GM18517 (cell line): ENCODE results near the gene BMP2K.
"Not testable (repeated sequence)": the region's sequence is repeated elsewhere in the genome, so short reads cannot be mapped to it uniquely, and the experiment has no call there.

Experiments
- ATAC-seq: cut with Tn5 transposase; IDR thresholded peaks from one replicate; pipeline ENCODE4 v1.9.1; 2021; ENCODE audit warnings: mild to moderate bottlenecking, moderate library complexity; ENCODE audit not compliant: unreplicated experiment

BMP2K gene

GRCh38 chr4:78846258-78846657 lies 70.1 kb downstream of the BMP2K start:
- no peak for ATAC-seq

GRCh38 chr4:78862314-78862737 lies 86.2 kb downstream of the BMP2K start:
- no peak for ATAC-seq

GRCh38 chr4:78863254-78863869 lies 87.2 kb downstream of the BMP2K start:
- no peak for ATAC-seq

GRCh38 chr4:78863991-78864390 lies 87.8 kb downstream of the BMP2K start:
- ATAC-seq, result no peak

- ATAC-seq, result peak; percentile 52
Observed at GRCh38 chr4:78864405-78865024, 88.4 kb downstream of the BMP2K start.

- no peak for ATAC-seq
Observed at GRCh38 chr4:78865451-78865850, 89.3 kb downstream of the BMP2K start.

GRCh38 chr4:78868712-78869111 lies 92.6 kb downstream of the BMP2K start:
- not testable (repeated sequence) for ATAC-seq

- ATAC-seq, result no peak
Observed at GRCh38 chr4:78870056-78870455, 93.9 kb downstream of the BMP2K start.

- no peak for ATAC-seq
Observed at GRCh38 chr4:78876568-78877320, 100.6 kb downstream of the BMP2K start.

- no peak for ATAC-seq
Observed at GRCh38 chr4:78878031-78878430, 101.9 kb downstream of the BMP2K start.

GRCh38 chr4:78880874-78881492 lies 104.8 kb downstream of the BMP2K start:
- ATAC-seq, result no peak

- no peak for ATAC-seq
Observed at GRCh38 chr4:78885598-78885997, 109.4 kb downstream of the BMP2K start.

- ATAC-seq, result no peak
Observed at GRCh38 chr4:78889955-78890354, 113.8 kb downstream of the BMP2K start.

- no peak for ATAC-seq
Observed at GRCh38 chr4:78899302-78899701, 123.2 kb downstream of the BMP2K start.

GRCh38 chr4:78901882-78902281 lies 125.7 kb downstream of the BMP2K start:
- ATAC-seq, result no peak

- no peak for ATAC-seq
Observed at GRCh38 chr4:78902298-78902697, 126.1 kb downstream of the BMP2K start.

- no peak for ATAC-seq
Observed at GRCh38 chr4:78904143-78904542, 128.0 kb downstream of the BMP2K start.

GRCh38 chr4:78907638-78908037 lies 131.5 kb downstream of the BMP2K start:
- no peak for ATAC-seq

- ATAC-seq, result not testable (repeated sequence)
Observed at GRCh38 chr4:78908974-78909373, 132.8 kb downstream of the BMP2K start.

- no peak for ATAC-seq
Observed at GRCh38 chr4:78910612-78911011, 134.5 kb downstream of the BMP2K start.

- no peak for ATAC-seq
Observed at GRCh38 chr4:78922207-78922606, 146.1 kb downstream of the BMP2K start.
